Stimulated activated CD4-positive, alpha-beta T cell treated with anti-CD3 and anti-CD28 coated beads, Interleukin-4, amount 100 ng/mL, for 24 hours (primary cell): ENCODE results near the gene MYOM1.

ENCODE experiments used
- DNase-seq: peaks from one replicate; pipeline ENCODE4 v3.0.0-alpha.2; 2020

The MYOM1 gene

GRCh38 chr18:3183103-3183717 lies 36.6 kb downstream of the MYOM1 start:
- DNase-seq = no peak

- DNase-seq = no peak
Observed at GRCh38 chr18:3180325-3180724, 39.4 kb downstream of the MYOM1 start.

DNA sequence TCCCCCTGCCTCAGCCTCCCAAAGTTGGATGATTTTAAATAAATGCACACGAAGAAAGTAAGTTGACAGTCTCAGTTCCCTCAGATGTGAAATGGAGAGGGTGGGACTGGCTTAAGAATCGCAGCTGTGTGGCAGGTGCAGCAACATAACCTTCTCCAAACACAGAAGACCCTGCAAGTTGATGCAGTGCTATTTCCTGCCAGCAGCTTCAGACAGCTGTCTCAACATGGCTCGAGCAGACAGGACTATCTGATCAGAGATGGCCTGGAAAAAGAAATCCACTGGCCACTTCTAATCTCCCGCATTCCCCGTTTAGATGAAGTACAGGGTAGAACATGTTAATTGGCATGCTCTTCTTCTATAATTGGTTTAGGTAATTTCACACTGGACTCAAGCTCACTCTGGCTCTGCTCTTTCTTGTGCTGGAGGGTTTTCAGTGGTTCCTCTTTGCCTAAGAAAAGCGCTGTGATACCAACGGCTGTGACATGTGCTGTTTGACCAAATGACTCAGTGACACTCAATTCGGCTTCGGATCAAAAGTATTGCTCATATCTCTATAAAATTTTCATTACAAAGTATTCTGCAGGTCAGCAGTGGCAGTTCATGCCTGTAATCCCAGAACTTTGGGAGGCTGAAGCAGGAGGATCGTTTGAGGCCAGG lies 40.2 kb downstream of the MYOM1 start:
- DNase-seq = no peak

DNA sequence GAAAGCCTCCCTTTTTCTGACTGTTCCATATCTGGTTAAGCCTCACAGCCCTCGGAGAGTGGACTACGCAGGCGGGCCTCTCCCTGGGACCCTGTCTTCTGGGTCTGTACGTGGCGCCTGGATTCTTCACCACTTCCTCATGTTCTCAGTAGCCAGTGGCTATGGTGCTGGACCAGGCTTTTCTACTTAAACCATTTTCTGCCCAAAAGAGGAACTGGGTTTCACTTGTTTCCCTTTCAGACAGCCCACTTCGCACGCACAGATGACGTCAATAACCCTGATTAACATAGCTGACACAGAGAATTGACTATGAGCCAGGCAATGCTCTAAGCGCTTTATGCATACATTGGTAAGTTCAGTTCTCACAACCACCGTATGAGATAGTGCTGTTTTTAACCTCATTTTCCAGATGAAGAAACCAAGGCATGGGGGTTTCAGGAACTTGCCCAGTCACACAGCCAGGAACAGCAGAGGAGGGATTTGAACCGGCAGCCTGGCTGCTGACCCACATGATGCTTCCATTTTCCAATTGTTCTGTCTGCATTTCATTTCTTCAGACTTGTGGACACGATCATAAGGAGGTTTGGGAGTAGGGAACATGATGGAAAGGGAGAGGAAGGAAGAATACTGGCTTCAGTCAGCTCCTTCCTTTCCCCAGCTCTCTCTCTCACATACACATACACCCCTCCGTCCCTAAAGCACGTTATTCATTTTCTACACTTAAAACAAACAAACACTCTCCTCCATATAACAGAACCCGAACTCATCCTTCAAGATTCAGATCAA lies 41.7 kb downstream of the MYOM1 start:
- no peak for DNase-seq

- no peak for DNase-seq
Observed at GRCh38 chr18:3175195-3175758, 44.5 kb downstream of the MYOM1 start.

DNA sequence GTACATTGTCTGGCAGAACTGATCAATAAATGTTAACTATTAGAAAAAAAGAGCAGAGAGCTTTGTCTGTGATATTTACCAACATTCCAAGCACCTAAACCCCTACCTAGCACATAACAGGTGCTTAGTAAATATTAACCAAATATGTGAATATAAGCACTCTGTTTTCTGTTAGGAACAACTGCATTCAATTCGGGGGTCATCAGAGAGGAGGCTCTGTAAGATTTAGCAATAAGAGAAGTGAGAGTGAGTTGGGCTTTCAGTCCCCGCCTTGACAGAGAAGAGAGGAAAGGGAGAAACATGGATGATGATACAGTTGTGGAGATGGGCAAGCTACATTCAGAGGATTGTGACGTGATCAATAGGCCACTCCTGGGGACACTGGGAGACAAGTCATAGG lies 47.7 kb downstream of the MYOM1 start:
- no peak for DNase-seq

DNA sequence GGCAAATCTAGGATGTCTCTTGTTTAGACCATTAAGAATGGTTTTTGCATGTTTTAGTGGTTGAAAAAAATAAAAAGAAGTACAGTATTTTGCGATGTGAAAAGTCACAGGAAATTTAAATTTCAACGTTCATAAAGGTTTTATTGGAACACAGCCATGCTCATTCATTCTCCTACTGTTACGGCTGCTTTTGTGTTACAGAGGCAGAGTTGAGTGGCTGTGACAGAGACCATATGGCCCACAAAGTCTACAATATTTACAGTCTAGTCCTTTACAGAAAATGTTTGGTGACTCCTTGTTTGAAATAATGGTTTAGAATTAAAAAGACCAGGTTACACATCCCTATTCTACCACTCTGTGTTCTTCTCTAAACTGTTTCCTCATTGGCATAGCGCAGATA lies 48.1 kb downstream of the MYOM1 start:
- DNase-seq = no peak

DNA sequence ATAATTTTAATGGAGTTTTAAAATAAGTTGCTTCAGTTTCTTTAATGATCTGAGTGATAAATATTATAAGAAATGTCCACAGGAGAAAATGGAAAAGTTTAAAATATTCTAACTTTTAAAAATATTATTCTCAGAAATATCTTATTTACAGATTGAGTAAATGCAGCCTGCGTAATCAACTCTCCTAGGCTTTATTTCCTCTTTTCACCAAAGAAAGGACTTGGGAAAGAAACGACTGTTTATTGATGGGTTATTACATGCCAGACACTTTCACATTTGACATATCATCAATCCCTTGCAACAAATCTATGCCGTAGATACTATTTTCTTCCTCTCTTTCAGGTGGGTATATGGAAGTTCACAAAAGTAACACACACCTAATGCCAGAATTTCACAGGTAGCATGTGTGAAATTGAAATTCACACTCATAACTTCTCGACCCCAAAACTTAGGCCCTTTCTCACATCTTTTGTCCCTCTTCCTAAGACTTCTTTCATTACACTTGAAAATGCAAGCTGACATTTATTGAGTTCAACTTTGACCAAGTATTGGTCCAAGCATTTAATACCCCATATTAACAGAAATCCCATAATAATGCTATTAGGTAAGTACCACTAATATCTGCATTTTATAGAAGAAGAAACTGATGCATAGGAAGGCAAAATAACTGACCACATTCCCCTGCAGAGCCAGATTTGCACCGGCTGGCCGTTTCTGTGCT lies 49.2 kb downstream of the MYOM1 start:
- DNase-seq = no peak

- no peak for DNase-seq
Observed at GRCh38 chr18:3164381-3164780, 55.4 kb downstream of the MYOM1 start.

- no peak for DNase-seq
Observed at GRCh38 chr18:3163968-3164367, 55.8 kb downstream of the MYOM1 start.

GRCh38 chr18:3162181-3162580 lies 57.6 kb downstream of the MYOM1 start:
- no peak for DNase-seq

- DNase-seq = no peak
Observed at GRCh38 chr18:3159830-3160229, 59.9 kb downstream of the MYOM1 start.

DNA sequence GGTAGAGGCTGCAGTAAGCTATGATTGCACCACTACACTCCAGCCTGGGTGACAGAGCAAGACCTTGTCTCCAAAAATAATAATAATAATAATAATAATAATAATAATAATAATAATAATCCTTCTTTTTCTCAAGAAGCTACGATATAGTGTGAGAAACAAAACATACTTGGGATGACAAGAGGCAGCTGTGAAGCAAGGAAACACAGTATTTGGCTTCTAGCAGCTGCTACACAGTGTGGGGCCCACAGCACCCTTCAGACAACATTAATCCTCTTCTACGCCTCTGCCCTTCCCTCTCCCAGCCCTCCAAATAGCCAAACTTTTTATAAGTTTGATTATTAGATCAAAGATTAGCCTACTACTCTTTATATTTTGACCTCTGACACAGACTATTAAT lies 62.2 kb downstream of the MYOM1 start:
- no peak for DNase-seq

DNA sequence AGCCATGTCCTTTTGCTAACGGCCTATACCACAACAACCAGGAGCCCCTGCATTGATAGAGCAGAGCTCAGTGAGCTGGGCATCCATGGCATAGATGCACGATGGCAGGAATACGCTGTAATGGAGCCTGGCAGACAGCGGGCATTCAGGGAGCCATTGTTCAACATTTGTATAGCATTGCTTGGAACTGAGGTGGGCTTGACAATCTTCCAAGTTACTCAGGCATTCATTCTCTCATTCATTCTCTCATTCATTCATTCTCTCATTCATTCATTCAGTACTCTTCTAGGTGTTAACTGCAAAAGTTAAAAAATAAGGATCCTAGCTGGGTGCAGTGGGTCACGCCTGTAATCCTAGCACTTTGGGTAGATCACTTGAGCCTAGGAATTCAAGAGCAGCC lies 62.7 kb downstream of the MYOM1 start:
- no peak for DNase-seq

GRCh38 chr18:3156325-3156640 lies 63.5 kb downstream of the MYOM1 start:
- no peak for DNase-seq

- DNase-seq = no peak
Observed at GRCh38 chr18:3154214-3154613, 65.6 kb downstream of the MYOM1 start.

DNA sequence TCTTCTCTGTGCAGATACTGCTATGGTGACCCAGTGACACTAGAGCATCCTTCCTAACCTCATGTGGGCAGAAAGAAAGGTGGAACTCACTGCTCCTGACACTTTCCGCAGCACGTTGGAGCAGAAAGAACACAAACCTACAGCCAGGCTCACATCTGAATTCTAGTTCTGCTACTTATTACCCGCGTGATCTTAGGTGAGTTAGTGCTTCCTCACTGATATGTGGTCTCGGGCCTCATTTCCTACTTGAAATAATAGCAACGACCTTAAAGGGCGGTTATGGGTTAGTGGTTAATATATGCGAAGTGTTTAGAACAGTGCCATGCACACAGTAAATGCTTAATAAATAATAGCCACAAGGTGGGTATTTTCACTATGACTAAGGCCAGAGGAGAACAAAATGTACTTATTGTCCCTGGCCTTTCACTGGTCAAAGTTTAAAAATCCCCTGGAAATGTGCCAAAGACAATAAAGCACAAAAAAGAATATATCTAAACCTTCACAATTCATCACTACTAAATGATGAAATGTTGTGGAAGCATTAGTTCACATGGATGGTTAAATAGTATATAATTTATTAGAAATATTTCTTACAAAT lies 66.6 kb downstream of the MYOM1 start:
- DNase-seq = no peak

- no peak for DNase-seq
Observed at GRCh38 chr18:3152294-3152693, 67.5 kb downstream of the MYOM1 start.

DNA sequence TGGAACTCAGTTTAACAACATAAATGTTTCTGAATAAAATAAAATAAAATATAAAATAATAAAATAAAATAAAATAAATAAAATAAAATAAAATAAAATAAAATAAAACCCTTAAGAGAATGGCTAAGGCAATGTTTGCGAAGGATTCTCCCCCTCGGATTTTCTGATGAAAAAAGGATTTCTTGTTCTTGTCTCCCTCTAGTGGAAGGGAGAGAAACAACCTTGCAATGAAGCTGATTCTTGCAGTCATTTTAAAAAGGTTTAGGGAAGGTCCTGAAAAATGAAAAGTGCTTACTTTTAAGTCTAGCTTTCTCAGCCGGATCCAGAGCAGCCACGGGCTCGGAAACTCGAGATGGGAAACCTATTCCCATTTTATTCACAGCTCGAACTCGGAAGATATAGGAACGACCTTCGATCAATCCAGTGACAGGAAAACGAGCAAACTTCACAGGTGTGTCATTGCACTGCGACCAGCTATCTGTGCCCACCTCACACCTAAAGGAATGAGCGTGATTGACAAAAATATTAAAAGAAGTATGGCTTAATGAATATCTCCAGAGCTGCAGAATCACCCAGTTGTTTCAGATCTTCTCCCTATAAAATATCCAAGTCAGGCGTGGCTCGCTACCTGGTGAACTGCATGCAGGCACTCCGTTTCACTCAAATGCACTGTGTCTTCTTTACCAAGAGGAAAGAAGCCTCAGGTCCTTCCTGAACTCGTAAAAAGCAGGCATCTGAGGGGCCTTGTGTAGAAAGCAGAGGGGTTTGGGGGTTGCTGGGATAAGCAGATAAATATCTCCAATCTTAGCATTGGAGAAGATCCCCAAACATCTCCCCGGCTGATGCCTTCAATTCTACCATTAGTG lies 68.1 kb downstream of the MYOM1 start:
- DNase-seq = no peak

DNA sequence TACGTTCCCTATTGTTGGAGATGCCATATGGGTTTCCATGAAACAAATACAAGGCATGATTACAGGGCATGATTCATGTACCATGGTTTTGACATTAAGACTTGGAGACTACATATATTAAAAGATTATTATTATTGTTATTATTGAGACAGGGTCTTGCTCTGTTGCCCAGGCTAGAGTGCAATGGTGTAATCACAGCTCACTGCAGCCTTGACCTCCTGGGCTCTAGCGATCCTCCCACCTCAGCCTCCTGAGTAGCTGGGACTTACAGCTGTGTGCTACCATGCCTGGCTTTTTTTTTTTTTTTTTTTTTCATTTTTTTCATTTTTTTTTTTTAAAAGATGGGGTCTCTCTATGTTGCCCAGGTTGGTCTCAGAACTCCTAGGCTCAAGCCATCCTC lies 69.1 kb downstream of the MYOM1 start:
- DNase-seq = no peak

DNA sequence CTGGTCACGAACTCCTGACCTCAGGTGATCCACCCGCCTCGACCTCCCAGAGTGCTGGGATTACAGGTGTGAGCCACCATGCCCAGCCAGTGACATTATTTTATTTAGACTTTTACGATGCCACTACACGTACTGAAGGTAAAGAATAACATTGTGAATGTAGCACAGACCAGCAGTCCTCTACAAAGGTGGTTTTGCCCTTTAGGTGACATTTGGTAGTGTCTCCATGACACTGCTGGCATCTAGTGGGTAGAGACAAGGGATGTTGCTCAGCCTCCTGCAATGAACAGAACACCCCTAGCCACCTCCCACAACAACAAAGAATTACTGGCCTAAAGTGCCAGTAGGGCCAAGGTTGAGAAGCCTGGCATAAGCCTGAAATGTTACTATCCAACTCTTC lies 69.5 kb downstream of the MYOM1 start:
- no peak for DNase-seq

GRCh38 chr18:3148930-3149535 lies 70.7 kb downstream of the MYOM1 start:
- DNase-seq = no peak
